ENCODE data around the gene PDHB. TPM values are rescaled to one million over a fixed set of nuclear protein-coding genes. Genes with fewer than 3 reads are reported as not detected.

Gene PDHB
- total and polyA plus RNA-seq, 4 donors = 47.8 to 92.1 (median 60.6) TPM

- TF ChIP-seq NR2F2 (IDR thresholded peaks at IDR 0.05) (no peak), JUND (IDR thresholded peaks at IDR 0.05) (no peak), FOXA2 (IDR thresholded peaks at IDR 0.05) (no peak), FOXA1 (IDR thresholded peaks at IDR 0.05) (no peak), SP1 (IDR thresholded peaks at IDR 0.05) (no peak), GABPA (IDR thresholded peaks at IDR 0.05 in 1 of 2, conservative IDR thresholded peaks at IDR 0.05 in 1 of 2) (no peak), YY1 (IDR thresholded peaks at IDR 0.05) (no peak), REST (IDR thresholded peaks at IDR 0.05) (no peak), EGR1 (IDR thresholded peaks at IDR 0.05; ENCODE audit: low read depth in 2 of 2) (no peak), CTCF (IDR thresholded peaks at IDR 0.05; ENCODE audit: low read depth, low read length, missing input control) (no peak), ZBTB33 (IDR thresholded peaks at IDR 0.05) (no peak), TAF1 (conservative IDR thresholded peaks at IDR 0.05) (no peak), HNF4A (conservative IDR thresholded peaks at IDR 0.05) (no peak), RAD21 (IDR thresholded peaks at IDR 0.05) (no peak), HNF4G (IDR thresholded peaks at IDR 0.05) (no peak)
- TF ChIP-seq, protein P1, sequence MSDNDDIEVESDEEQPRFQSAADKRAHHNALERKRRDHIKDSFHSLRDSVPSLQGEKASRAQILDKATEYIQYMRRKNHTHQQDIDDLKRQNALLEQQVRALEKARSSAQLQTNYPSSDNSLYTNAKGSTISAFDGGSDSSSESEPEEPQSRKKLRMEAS (IDR thresholded peaks at IDR 0.05) = no peak
- TF ChIP-seq, protein P2, sequence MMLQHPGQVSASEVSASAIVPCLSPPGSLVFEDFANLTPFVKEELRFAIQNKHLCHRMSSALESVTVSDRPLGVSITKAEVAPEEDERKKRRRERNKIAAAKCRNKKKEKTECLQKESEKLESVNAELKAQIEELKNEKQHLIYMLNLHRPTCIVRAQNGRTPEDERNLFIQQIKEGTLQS (IDR thresholded peaks at IDR 0.05) = no peak
- Histone ChIP-seq H3K27ac (ENCODE audit: low read depth in 1 of 2, low read length in 2 of 2) (no peak overlapping the region), H3K27me3 (ENCODE audit: control insufficient read depth in 4 of 4, insufficient read depth in 4 of 4, low read length in 3 of 4) (no peaks in the 10 kb centered on the region), H3K4me1 (ENCODE audit: control insufficient read depth in 4 of 4, insufficient read depth in 4 of 4, low read length in 3 of 4) (peaks cover 13 to 31% (median 19%) of the 10 kb centered on the region in 4 donors), H3K36me3 (ENCODE audit: control insufficient read depth in 4 of 4, insufficient read depth in 3 of 4, low read depth in 1 of 4, low read length in 3 of 4) (no peaks in the 10 kb centered on the region), H3K9ac (ENCODE audit: low read depth in 1 of 2, low read length in 2 of 2) (no peak overlapping the region), H3K4me3 (ENCODE audit: low read depth in 1 of 3, low read length in 3 of 3) (no peak overlapping the region), H3K9me3 (ENCODE audit: control insufficient read depth in 4 of 4, low read length in 3 of 4) (no peaks in the 10 kb centered on the region)
- WGBS = 96% methylated on average over 4 of the region's 4 CpGs
- no peak for DNase-seq (ENCODE audit: low spot score)
Observed at GRCh38 chr3:58469096-58469495, 35.5 kb upstream of the PDHB start.

All from liver (tissue), 9 donors.